Left ventricle myocardium inferior (tissue), 1 donor: ENCODE results near the gene DCTN4. TPM values are rescaled to one million over a fixed set of nuclear protein-coding genes. Genes with fewer than 3 reads are reported as not detected.

ENCODE experiments used
- DNase-seq: peaks from one replicate; pipeline ENCODE4 v3.0.0-alpha.2; 2020
- H3K27ac ChIP-seq: fragments of 200-600 bp; replicated peaks from 2 replicates; pipeline ENCODE4 v1.8.0; 2021
- H3K27me3 ChIP-seq: fragments of 200-600 bp; 2 replicates; pipeline ENCODE4 v1.8.0; 2021; ENCODE audit warnings: low read depth
- H3K36me3 ChIP-seq: fragments of 200-600 bp; 2 replicates; pipeline ENCODE4 v1.8.0; 2021
- H3K4me1 ChIP-seq: fragments of 200-600 bp; 2 replicates; pipeline ENCODE4 v1.8.0; 2021
- H3K4me3 ChIP-seq: fragments of 200-600 bp; 2 replicates; pipeline ENCODE4 v1.8.0; 2021; ENCODE audit warnings: mild to moderate bottlenecking, moderate library complexity
- H3K9me3 ChIP-seq: fragments of 200-600 bp; replicated peaks from 2 replicates; pipeline ENCODE4 v1.8.0; 2021
- CTCF ChIP-seq: fragments of 200-600 bp; IDR thresholded peaks from 2 replicates; pipeline ENCODE4 v1.8.0; 2021; ENCODE audit warnings: antibody characterized with exemption, mild to moderate bottlenecking, borderline replicate concordance
- intact Hi-C: fragments of 100-400 bp; cut with micrococcal nuclease; formaldehyde crosslinking; loops from one replicate; pipeline ENCODE4 v1.11.0; 2022
- total RNA-seq: library from RNA; stranded (reverse); fragmentation: NEBNext Ultra II Directional; extraction: Animal tissue kit (Norgen Biotek cat#: 25700); gene quantifications from one replicate; pipeline ENCODE4 v1.2.1, GENCODE V29; 2021
- donor health status: DM: no; HTN: yes; CAD: no; lungs with severe emphysema.

The DCTN4 gene
- total RNA-seq, 1 donor from 2014 or later: 43.1 TPM

DNA sequence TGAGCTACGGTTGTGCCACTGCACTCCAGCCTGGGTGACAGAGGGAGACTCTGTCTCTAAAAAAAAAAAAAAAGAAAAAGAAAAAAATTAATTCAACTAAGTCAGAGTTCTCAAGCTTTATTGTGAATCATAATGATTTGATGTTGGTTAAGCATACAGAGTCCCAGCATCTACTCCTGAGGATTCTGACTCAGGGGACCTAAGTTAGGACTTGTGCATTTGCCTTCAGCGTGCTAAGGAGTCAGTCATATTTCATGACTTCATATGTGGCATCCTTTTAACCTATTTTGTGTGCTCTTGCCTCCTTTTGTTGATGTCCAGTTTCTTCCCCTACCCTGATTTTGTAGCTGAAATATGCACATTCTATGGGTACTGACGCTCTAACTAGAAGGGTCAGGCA is 94.9 kb downstream of the DCTN4 start:
- no peak for TF ChIP-seq CTCF
- no peak overlapping the region for H3K27ac ChIP-seq
- no peak overlapping the region for H3K4me3 ChIP-seq
- peaks cover 24% of the 10 kb centered on the region for H3K4me1 ChIP-seq
- no peaks in the 10 kb centered on the region for H3K9me3 ChIP-seq
- intact Hi-C loops: no loop called here
- no peaks in the 10 kb centered on the region for H3K27me3 ChIP-seq
- DNase-seq: no peak
- H3K36me3 ChIP-seq: no peaks in the 10 kb centered on the region

DNA sequence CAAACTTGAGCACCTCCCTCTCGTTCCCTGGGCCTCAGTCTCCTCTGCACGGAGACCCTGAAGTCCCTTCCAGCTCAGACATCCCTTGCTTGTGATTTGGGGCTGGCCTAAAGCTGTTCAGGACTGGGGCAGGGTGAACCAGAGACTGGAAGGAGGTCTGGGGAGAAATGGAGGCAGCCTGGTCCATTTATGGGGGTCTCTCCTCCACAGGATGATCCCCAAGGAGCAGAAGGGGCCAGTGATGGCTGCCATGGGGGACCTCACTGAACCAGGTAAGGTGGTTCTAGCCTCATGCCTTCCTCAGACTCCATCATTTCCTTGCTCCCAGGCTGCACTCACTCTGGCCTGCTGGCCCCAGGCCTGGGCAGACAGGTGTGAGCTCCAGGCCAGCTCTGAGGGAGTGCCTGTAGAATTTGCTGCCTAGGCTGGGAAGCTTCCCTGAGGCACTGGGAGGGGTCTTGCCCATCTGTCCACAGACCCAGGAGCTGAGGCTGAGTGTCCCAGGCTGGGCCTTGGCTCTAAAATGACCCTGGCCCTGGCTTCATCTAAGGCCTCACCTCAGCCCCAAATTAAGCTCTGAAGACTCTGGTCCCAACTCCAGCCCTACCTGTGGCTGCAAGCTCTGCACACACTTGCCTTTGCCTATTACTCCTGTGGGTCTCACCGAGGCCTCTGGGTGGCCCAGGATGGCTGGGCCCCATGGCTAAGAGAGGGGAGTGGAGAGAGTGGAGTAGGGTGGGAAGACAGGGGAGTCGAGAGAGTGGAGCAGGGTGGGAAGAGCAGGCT is 95.9 kb downstream of the DCTN4 start:
- Histone ChIP-seq H3K27ac (no peak overlapping the region), H3K4me3 (no peak overlapping the region), H3K27me3 (no peaks in the 10 kb centered on the region), H3K36me3 (no peaks in the 10 kb centered on the region), H3K4me1 (peaks cover 34% of the 10 kb centered on the region), H3K9me3 (no peaks in the 10 kb centered on the region)
- DNase-seq: no peak
- intact Hi-C loops: no loop called here
- TF ChIP-seq CTCF: no peak

- intact Hi-C loops: no loop called here
- peaks cover 43% of the 10 kb centered on the region for H3K4me1 ChIP-seq
- no peaks in the 10 kb centered on the region for H3K36me3 ChIP-seq
- TF ChIP-seq CTCF: no peak
- no peaks in the 10 kb centered on the region for H3K9me3 ChIP-seq
- H3K27me3 ChIP-seq: no peaks in the 10 kb centered on the region
- DNase-seq: no peak
- no peak overlapping the region for H3K27ac ChIP-seq
- H3K4me3 ChIP-seq: no peak overlapping the region
These were observed 96.8 kb downstream of the DCTN4 start for GRCh38 chr5:150661821-150662596.

- Histone ChIP-seq H3K27ac (peak within 1 kb of the TSS; percentile 48), H3K4me1 (peaks cover 51% of the 10 kb centered on the region), H3K9me3 (no peaks in the 10 kb centered on the region), H3K36me3 (no peaks in the 10 kb centered on the region), H3K27me3 (no peaks in the 10 kb centered on the region), H3K4me3 (no peak within 1 kb of the TSS)
- intact Hi-C loops: no loop called here
- no peak for TF ChIP-seq CTCF
- no peak for DNase-seq
These were observed 97.7 kb downstream of the DCTN4 start, which contains the start of gene MYOZ3 for GRCh38 chr5:150661086-150661485. MYOZ3 (plus strand) TSS chr5:150661251; CDS start chr5:150662942, 1,691 bp downstream.

GRCh38 chr5:150660108-150660831 is 98.5 kb downstream of the DCTN4 start:
- no peak for TF ChIP-seq CTCF
- H3K9me3 ChIP-seq: no peaks in the 10 kb centered on the region
- DNase-seq: no peak
- intact Hi-C loops: no loop called here
- H3K27ac ChIP-seq: peak overlapping the region; percentile 48
- H3K27me3 ChIP-seq: no peaks in the 10 kb centered on the region
- H3K36me3 ChIP-seq: no peaks in the 10 kb centered on the region
- peaks cover 59% of the 10 kb centered on the region for H3K4me1 ChIP-seq
- H3K4me3 ChIP-seq: no peak overlapping the region
